ENCODE data around the gene CADM4.
A peak's percentile ranks its signal among the peaks of the same experiment; 100 is the strongest.

CADM4 gene

GRCh38 chr19:43595999-43596841, 43.4 kb downstream of the CADM4 start, which contains the start of the genes IRGQ and ZNF576:
Gene IRGQ, minus strand, starts transcription at chr19:43596134. Its CDS starts 796 bp downstream, at chr19:43595338.
Gene ZNF576, plus strand, starts transcription at chr19:43596595. Its CDS starts 514 bp downstream, at chr19:43597109.
- Histone ChIP-seq H3K27ac (ENCODE audit: low read depth, low read length) (peak within 1 kb of the TSS; percentile 84), H3K79me1 (ENCODE audit: low read length) (peaks cover 13% of the 10 kb centered on the region), H2BK12ac (ENCODE audit: low read length) (peak within 1 kb of the TSS; percentile 48), H3K79me2 (ENCODE audit: control insufficient read depth, insufficient read depth, low read length, poor library complexity) (peaks cover 9% of the 10 kb centered on the region), H3K4ac (ENCODE audit: low read depth, low read length) (peak within 1 kb of the TSS; percentile 84), H3K18ac (ENCODE audit: low read length) (peak within 1 kb of the TSS; percentile 96), H3K4me1 (ENCODE audit: control insufficient read depth in 1 of 2, insufficient read depth in 2 of 2, low read length in 2 of 2) (peaks cover 9 to 12% of the 10 kb centered on the region in 2 experiments), H3K23ac (ENCODE audit: low read length) (no peak within 1 kb of the TSS), H2AFZ (ENCODE audit: insufficient read depth, low read length, poor library complexity) (peak within 1 kb of the TSS; percentile 73), H3K9me3 (ENCODE audit: insufficient read depth, low read depth, low read length) (peaks cover 3% of the 10 kb centered on the region), H3K9ac (ENCODE audit: low read length) (peak within 1 kb of the TSS; percentile 84), H3K14ac (ENCODE audit: low read length) (peak within 1 kb of the TSS; percentile 85), H4K12ac (ENCODE audit: low read depth, low read length) (peak within 1 kb of the TSS; percentile 92), H2BK5ac (ENCODE audit: low read depth, low read length, poor library complexity) (peak within 1 kb of the TSS; percentile 89), H3K4me2 (ENCODE audit: low read length) (peak within 1 kb of the TSS; percentile 88), H3K27me3 (ENCODE audit: insufficient read depth, low read length) (no peaks in the 10 kb centered on the region), H2AK5ac (ENCODE audit: low read length) (peak within 1 kb of the TSS; percentile 85), H3K36me3 (ENCODE audit: control insufficient read depth in 1 of 2, insufficient read depth in 2 of 2, low read length in 2 of 2) (peaks cover 40 to 42% of the 10 kb centered on the region in 2 experiments), H4K8ac (ENCODE audit: low read depth, low read length) (peak within 1 kb of the TSS; percentile 89), H3K4me3 (ENCODE audit: low read depth, low read length) (peak within 1 kb of the TSS; percentile 75), H2BK120ac (ENCODE audit: insufficient read depth, low read length, poor library complexity) (peak within 1 kb of the TSS; percentile 70), H4K91ac (ENCODE audit: low read depth, low read length) (peak within 1 kb of the TSS; percentile 59)
- WGBS (ENCODE audit: extremely low coverage, insufficient coverage, insufficient read length), result no CpG with 5 or more reads among the region's 60 CpGs
- DNase-seq, result peak; percentile 100

GRCh38 chr19:43595605-43595998, 44.0 kb downstream of the CADM4 start:
- DNase-seq, result no peak
- WGBS (ENCODE audit: extremely low coverage, insufficient coverage, insufficient read length), result no CpG with 5 or more reads among the region's 18 CpGs
- peaks cover 13% of the 10 kb centered on the region for H3K79me1 ChIP-seq (ENCODE audit: low read length)

GRCh38 chr19:43594710-43595604, 44.7 kb downstream of the CADM4 start:
- Histone ChIP-seq H3K4ac (ENCODE audit: low read depth, low read length) (peak overlapping the region; percentile 84), H4K8ac (ENCODE audit: low read depth, low read length) (peak overlapping the region; percentile 74), H4K12ac (ENCODE audit: low read depth, low read length) (peak overlapping the region; percentile 47), H3K4me3 (ENCODE audit: low read depth, low read length) (peak overlapping the region; percentile 75), H3K18ac (ENCODE audit: low read length) (peak overlapping the region; percentile 96), H3K79me1 (ENCODE audit: low read length) (peaks cover 13% of the 10 kb centered on the region), H3K4me2 (ENCODE audit: low read length) (peak overlapping the region; percentile 84), H2BK120ac (ENCODE audit: insufficient read depth, low read length, poor library complexity) (peak overlapping the region; percentile 47), H4K91ac (ENCODE audit: low read depth, low read length) (peak overlapping the region; percentile 50), H3K23ac (ENCODE audit: low read length) (no peak overlapping the region), H3K27ac (ENCODE audit: low read depth, low read length) (peak overlapping the region; percentile 48), H2BK5ac (ENCODE audit: low read depth, low read length, poor library complexity) (peak overlapping the region; percentile 36), H2AFZ (ENCODE audit: insufficient read depth, low read length, poor library complexity) (peak overlapping the region; percentile 32), H3K9ac (ENCODE audit: low read length) (peak overlapping the region; percentile 77), H2BK12ac (ENCODE audit: low read length) (peak overlapping the region; percentile 48), H3K36me3 (ENCODE audit: control insufficient read depth in 1 of 2, insufficient read depth in 2 of 2, low read length in 2 of 2) (peaks cover 48 to 54% of the 10 kb centered on the region in 2 experiments), H3K27me3 (ENCODE audit: insufficient read depth, low read length) (no peaks in the 10 kb centered on the region), H3K9me3 (ENCODE audit: insufficient read depth, low read depth, low read length) (peaks cover 3% of the 10 kb centered on the region), H3K4me1 (ENCODE audit: control insufficient read depth in 1 of 2, insufficient read depth in 2 of 2, low read length in 2 of 2) (peaks cover 9 to 12% of the 10 kb centered on the region in 2 experiments), H3K79me2 (ENCODE audit: control insufficient read depth, insufficient read depth, low read length, poor library complexity) (peaks cover 9% of the 10 kb centered on the region), H3K14ac (ENCODE audit: low read length) (peak overlapping the region; percentile 84), H2AK5ac (ENCODE audit: low read length) (peak overlapping the region; percentile 85)
- whole genome bisulfite sequencing (ENCODE audit: extremely low coverage, insufficient coverage, insufficient read length), result no CpG with 5 or more reads among the region's 64 CpGs
- peak; percentile 77 to 85 for DNase-seq

More at GRCh38 chr19:43595605-43595998, 44.0 kb downstream of the CADM4 start:
- peak overlapping the region; percentile 77 for H3K9ac ChIP-seq (ENCODE audit: low read length)
- no peaks in the 10 kb centered on the region for H3K27me3 ChIP-seq (ENCODE audit: insufficient read depth, low read length)
- H3K27ac ChIP-seq (ENCODE audit: low read depth, low read length), result peak overlapping the region; percentile 48
- H3K18ac ChIP-seq (ENCODE audit: low read length), result no peak overlapping the region
- H3K23ac ChIP-seq (ENCODE audit: low read length), result no peak overlapping the region
- peaks cover 9 to 12% of the 10 kb centered on the region in 2 experiments for H3K4me1 ChIP-seq (ENCODE audit: control insufficient read depth in 1 of 2, insufficient read depth in 2 of 2, low read length in 2 of 2)
- H2BK120ac ChIP-seq (ENCODE audit: insufficient read depth, low read length, poor library complexity), result peak overlapping the region; percentile 47
- peaks cover 46 to 48% of the 10 kb centered on the region in 2 experiments for H3K36me3 ChIP-seq (ENCODE audit: control insufficient read depth in 1 of 2, insufficient read depth in 2 of 2, low read length in 2 of 2)
- peak overlapping the region; percentile 32 for H2AFZ ChIP-seq (ENCODE audit: insufficient read depth, low read length, poor library complexity)
- peaks cover 9% of the 10 kb centered on the region for H3K79me2 ChIP-seq (ENCODE audit: control insufficient read depth, insufficient read depth, low read length, poor library complexity)
- peak overlapping the region; percentile 36 for H2BK5ac ChIP-seq (ENCODE audit: low read depth, low read length, poor library complexity)
- peak overlapping the region; percentile 75 for H3K4me3 ChIP-seq (ENCODE audit: low read depth, low read length)
- H3K9me3 ChIP-seq (ENCODE audit: insufficient read depth, low read depth, low read length), result peaks cover 3% of the 10 kb centered on the region
- H2AK5ac ChIP-seq (ENCODE audit: low read length), result peak overlapping the region; percentile 85
- H3K14ac ChIP-seq (ENCODE audit: low read length), result peak overlapping the region; percentile 84
- peak overlapping the region; percentile 50 for H4K91ac ChIP-seq (ENCODE audit: low read depth, low read length)
- peak overlapping the region; percentile 84 for H3K4ac ChIP-seq (ENCODE audit: low read depth, low read length)
- H3K4me2 ChIP-seq (ENCODE audit: low read length), result peak overlapping the region; percentile 84
- H2BK12ac ChIP-seq (ENCODE audit: low read length), result no peak overlapping the region
- H4K8ac ChIP-seq (ENCODE audit: low read depth, low read length), result peak overlapping the region; percentile 74
- H4K12ac ChIP-seq (ENCODE audit: low read depth, low read length), result peak overlapping the region; percentile 46

Data from trophoblast cell (in vitro differentiated cells and primary cell).